Left renal pelvis (tissue), 4 donors: ENCODE results near the gene HTR7. TPM values are rescaled to one million over a fixed set of nuclear protein-coding genes. Genes with fewer than 3 reads are reported as not detected.
"Not testable (repeated sequence)": the region's sequence is repeated elsewhere in the genome, so short reads cannot be mapped to it uniquely, and the experiment has no call there.

ENCODE experiments used
- DNase-seq, 4 donors: peaks; one replicate each; pipeline ENCODE4 v3.0.0-alpha.2; 2013; ENCODE audit warnings: low read depth in 4 of 4, low spot score in 3 of 4
- polyA plus RNA-seq, 4 donors: library from polyadenylated mRNA; unstranded; fragments of 120-200 nt; gene quantifications; one replicate each; pipeline ENCODE4 v1.2.1, GENCODE V29; 2013; ENCODE audit not compliant: insufficient read length in 4 of 4

Gene HTR7
- polyA plus RNA-seq = 1 to 10 TPM in 2 of 4 donors, under 1 TPM in 2; 0.23 to 3.1 (median 0.90) TPM

- peak in 2 of 4 donors; percentile 21 to 36 for DNase-seq
These were observed at the start of gene HTR7 for GRCh38 chr10:90857635-90858460. HTR7 (minus strand) TSS chr10:90858039; CDS start chr10:90857671, 368 bp downstream.

- no peak for DNase-seq
These were observed 48.8 kb upstream of the HTR7 start for GRCh38 chr10:90906596-90906995.

- DNase-seq = no peak
These were observed 48.1 kb upstream of the HTR7 start for GRCh38 chr10:90905925-90906324.

- not testable (repeated sequence) for DNase-seq
These were observed 39.1 kb upstream of the HTR7 start for GRCh38 chr10:90896916-90897315.

GRCh38 chr10:90893190-90893589 is 35.4 kb upstream of the HTR7 start:
- DNase-seq = no peak

GRCh38 chr10:90890347-90890746 is 32.5 kb upstream of the HTR7 start:
- no peak for DNase-seq

- DNase-seq = no peak
These were observed 31.8 kb upstream of the HTR7 start for GRCh38 chr10:90889636-90890035.

GRCh38 chr10:90888387-90888786 is 30.5 kb upstream of the HTR7 start:
- DNase-seq = no peak

GRCh38 chr10:90887555-90887954 is 29.7 kb upstream of the HTR7 start:
- DNase-seq = no peak

- DNase-seq = no peak
These were observed 27.3 kb upstream of the HTR7 start for GRCh38 chr10:90885176-90885575.

- no peak for DNase-seq
These were observed 26.6 kb upstream of the HTR7 start for GRCh38 chr10:90884431-90884830.

- DNase-seq = not testable (repeated sequence)
These were observed 22.4 kb upstream of the HTR7 start for GRCh38 chr10:90880059-90880719.

GRCh38 chr10:90879062-90879461 is 21.2 kb upstream of the HTR7 start:
- no peak for DNase-seq

GRCh38 chr10:90872648-90873020 is 14.8 kb upstream of the HTR7 start:
- DNase-seq = no peak

GRCh38 chr10:90871766-90872647 is 14.2 kb upstream of the HTR7 start, which contains the start of gene RPP30:
RPP30 (plus strand) TSS chr10:90871974; CDS start chr10:90871987, 13 bp downstream.
- peak; percentile 51 to 68 (median 64) for DNase-seq

- peak; percentile 41 to 73 (median 54) for DNase-seq
These were observed 13.5 kb upstream of the HTR7 start for GRCh38 chr10:90871279-90871765.

GRCh38 chr10:90866050-90866598 is 8.3 kb upstream of the HTR7 start:
- DNase-seq = no peak

GRCh38 chr10:90865401-90865800 is 7.6 kb upstream of the HTR7 start:
- no peak for DNase-seq

- no peak for DNase-seq
These were observed 5.2 kb upstream of the HTR7 start for GRCh38 chr10:90862908-90863514.

- no peak for DNase-seq
These were observed 3.0 kb upstream of the HTR7 start for GRCh38 chr10:90860790-90861189.
